ENCODE results near the gene SNRNP40.
"Not testable (repeated sequence)": the region's sequence is repeated elsewhere in the genome, so short reads cannot be mapped to it uniquely, and the experiment has no call there.

SNRNP40 gene

GRCh38 chr1:31273619-31274018 is 23.0 kb downstream of the SNRNP40 start:
- Histone ChIP-seq H3K36me3 (ENCODE audit: control insufficient read depth in 1 of 2, insufficient read depth in 2 of 2, low read length in 2 of 2) (peaks cover 40 to 53% of the 10 kb centered on the region in 2 donors), H3K4me3 (ENCODE audit: low read depth in 1 of 2, low read length in 2 of 2) (no peak overlapping the region), H3K27ac (ENCODE audit: low read length) (no peak overlapping the region), H3K4me1 (ENCODE audit: control insufficient read depth in 1 of 2, insufficient read depth in 2 of 2, low read length in 2 of 2) (peaks cover 0 to 3% of the 10 kb centered on the region in 2 donors), H3K9me3 (ENCODE audit: control insufficient read depth in 1 of 2, low read length in 2 of 2) (no peaks in the 10 kb centered on the region), H3K27me3 (ENCODE audit: low read depth, low read length) (no peaks in the 10 kb centered on the region)

DNA sequence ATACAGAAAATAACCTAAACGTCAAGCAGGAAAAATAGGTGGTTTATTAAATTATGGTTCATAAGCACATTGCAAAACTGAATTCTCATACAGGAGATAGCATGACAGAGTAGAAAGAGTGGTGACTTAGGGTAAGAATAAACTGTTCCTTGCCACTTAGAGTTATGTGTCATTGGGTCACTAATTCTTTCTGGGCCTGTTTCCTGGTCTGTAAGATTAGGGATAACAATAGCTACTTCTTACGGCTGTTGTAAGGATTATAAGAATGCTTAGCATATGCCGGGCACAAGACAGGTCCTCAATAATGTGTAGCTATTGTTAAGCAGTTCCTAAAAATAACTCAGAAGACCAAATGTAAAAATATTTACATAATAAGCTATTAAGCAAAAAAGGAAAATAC is 24.2 kb downstream of the SNRNP40 start:
- H3K36me3 ChIP-seq (ENCODE audit: control insufficient read depth in 1 of 2, insufficient read depth in 2 of 2, low read length in 2 of 2), result peaks cover 32 to 49% of the 10 kb centered on the region in 2 donors
- no peak overlapping the region for H3K27ac ChIP-seq (ENCODE audit: low read length)
- no peaks in the 10 kb centered on the region for H3K27me3 ChIP-seq (ENCODE audit: low read depth, low read length)
- peaks cover 0 to 3% of the 10 kb centered on the region in 2 donors for H3K4me1 ChIP-seq (ENCODE audit: control insufficient read depth in 1 of 2, insufficient read depth in 2 of 2, low read length in 2 of 2)
- no peaks in the 10 kb centered on the region for H3K9me3 ChIP-seq (ENCODE audit: control insufficient read depth in 1 of 2, low read length in 2 of 2)
- no peak overlapping the region for H3K4me3 ChIP-seq (ENCODE audit: low read depth in 1 of 2, low read length in 2 of 2)

GRCh38 chr1:31266547-31266946 is 30.0 kb downstream of the SNRNP40 start:
- Histone ChIP-seq H3K4me1 (ENCODE audit: control insufficient read depth in 1 of 2, insufficient read depth in 2 of 2, low read length in 2 of 2) (no peaks in the 10 kb centered on the region), H3K27ac (ENCODE audit: low read length) (no peak overlapping the region), H3K36me3 (ENCODE audit: control insufficient read depth in 1 of 2, insufficient read depth in 2 of 2, low read length in 2 of 2) (peaks cover 42 to 57% of the 10 kb centered on the region in 2 donors)

GRCh38 chr1:31264790-31265386 is 31.7 kb downstream of the SNRNP40 start:
- Histone ChIP-seq H3K4me3 (ENCODE audit: low read depth in 1 of 2, low read length in 2 of 2) (no peak overlapping the region), H3K9me3 (ENCODE audit: control insufficient read depth in 1 of 2, low read length in 2 of 2) (no peaks in the 10 kb centered on the region), H3K4me1 (ENCODE audit: control insufficient read depth in 1 of 2, insufficient read depth in 2 of 2, low read length in 2 of 2) (no peaks in the 10 kb centered on the region), H3K36me3 (ENCODE audit: control insufficient read depth in 1 of 2, insufficient read depth in 2 of 2, low read length in 2 of 2) (peaks cover 42 to 55% of the 10 kb centered on the region in 2 donors), H3K27ac (ENCODE audit: low read length) (no peak overlapping the region), H3K27me3 (ENCODE audit: low read depth, low read length) (no peaks in the 10 kb centered on the region)

More at GRCh38 chr1:31266547-31266946, 30.0 kb downstream of the SNRNP40 start:
- Histone ChIP-seq H3K27me3 (ENCODE audit: low read depth, low read length) (no peaks in the 10 kb centered on the region), H3K4me3 (ENCODE audit: low read depth in 1 of 2, low read length in 2 of 2) (no peak overlapping the region), H3K9me3 (ENCODE audit: control insufficient read depth in 1 of 2, low read length in 2 of 2) (no peaks in the 10 kb centered on the region)

DNA sequence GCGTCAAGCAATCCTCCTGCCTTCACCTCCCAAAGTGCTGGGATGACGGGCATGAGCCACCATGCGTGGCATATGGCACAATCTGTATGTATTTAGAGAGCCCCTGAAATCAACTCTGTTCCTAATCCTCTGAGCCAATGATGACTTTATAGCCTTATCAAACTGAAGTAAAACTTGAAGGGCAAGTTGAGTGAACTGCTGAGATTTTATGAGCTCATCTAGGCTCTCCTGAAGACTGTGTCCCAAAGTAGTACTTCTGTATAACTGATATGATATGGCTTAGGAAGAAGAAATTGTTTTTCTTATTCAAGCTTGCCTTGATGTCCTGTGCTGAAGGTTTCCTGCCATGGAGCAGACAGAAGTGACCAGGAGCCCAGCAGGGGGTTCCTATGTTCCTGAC is 33.2 kb downstream of the SNRNP40 start:
- no peaks in the 10 kb centered on the region for H3K27me3 ChIP-seq (ENCODE audit: low read depth, low read length)
- peaks cover 46 to 55% of the 10 kb centered on the region in 2 donors for H3K36me3 ChIP-seq (ENCODE audit: control insufficient read depth in 1 of 2, insufficient read depth in 2 of 2, low read length in 2 of 2)
- no peaks in the 10 kb centered on the region for H3K4me1 ChIP-seq (ENCODE audit: control insufficient read depth in 1 of 2, insufficient read depth in 2 of 2, low read length in 2 of 2)
- H3K27ac ChIP-seq (ENCODE audit: low read length), result no peak overlapping the region
- no peak overlapping the region for H3K4me3 ChIP-seq (ENCODE audit: low read depth in 1 of 2, low read length in 2 of 2)
- H3K9me3 ChIP-seq (ENCODE audit: control insufficient read depth in 1 of 2, low read length in 2 of 2), result no peaks in the 10 kb centered on the region

GRCh38 chr1:31262393-31262792 is 34.2 kb downstream of the SNRNP40 start:
- peaks cover 54 to 62% of the 10 kb centered on the region in 2 donors for H3K36me3 ChIP-seq (ENCODE audit: control insufficient read depth in 1 of 2, insufficient read depth in 2 of 2, low read length in 2 of 2)
- not testable (repeated sequence) for H3K27ac ChIP-seq (ENCODE audit: low read length); H3K27me3 ChIP-seq (ENCODE audit: low read depth, low read length); H3K9me3 ChIP-seq (ENCODE audit: control insufficient read depth in 1 of 2, low read length in 2 of 2); H3K4me3 ChIP-seq (ENCODE audit: low read depth in 1 of 2, low read length in 2 of 2); H3K4me1 ChIP-seq (ENCODE audit: control insufficient read depth in 1 of 2, insufficient read depth in 2 of 2, low read length in 2 of 2)

- Histone ChIP-seq H3K27ac (ENCODE audit: low read length) (no peak overlapping the region), H3K4me1 (ENCODE audit: control insufficient read depth in 1 of 2, insufficient read depth in 2 of 2, low read length in 2 of 2) (no peaks in the 10 kb centered on the region), H3K36me3 (ENCODE audit: control insufficient read depth in 1 of 2, insufficient read depth in 2 of 2, low read length in 2 of 2) (peaks cover 54 to 62% of the 10 kb centered on the region in 2 donors)
Measured at GRCh38 chr1:31261916-31262315, 34.7 kb downstream of the SNRNP40 start.

GRCh38 chr1:31259746-31260145 is 36.8 kb downstream of the SNRNP40 start:
- H3K27me3 ChIP-seq (ENCODE audit: low read depth, low read length), result no peaks in the 10 kb centered on the region
- H3K4me1 ChIP-seq (ENCODE audit: control insufficient read depth in 1 of 2, insufficient read depth in 2 of 2, low read length in 2 of 2), result no peaks in the 10 kb centered on the region
- H3K4me3 ChIP-seq (ENCODE audit: low read depth in 1 of 2, low read length in 2 of 2), result no peak overlapping the region
- H3K36me3 ChIP-seq (ENCODE audit: control insufficient read depth in 1 of 2, insufficient read depth in 2 of 2, low read length in 2 of 2), result peaks cover 50 to 51% of the 10 kb centered on the region in 2 donors
- H3K9me3 ChIP-seq (ENCODE audit: control insufficient read depth in 1 of 2, low read length in 2 of 2), result no peaks in the 10 kb centered on the region
- H3K27ac ChIP-seq (ENCODE audit: low read length), result no peak overlapping the region

More at GRCh38 chr1:31261916-31262315, 34.7 kb downstream of the SNRNP40 start:
- H3K27me3 ChIP-seq (ENCODE audit: low read depth, low read length), result no peaks in the 10 kb centered on the region
- no peak overlapping the region for H3K4me3 ChIP-seq (ENCODE audit: low read depth in 1 of 2, low read length in 2 of 2)
- no peaks in the 10 kb centered on the region for H3K9me3 ChIP-seq (ENCODE audit: control insufficient read depth in 1 of 2, low read length in 2 of 2)

DNA sequence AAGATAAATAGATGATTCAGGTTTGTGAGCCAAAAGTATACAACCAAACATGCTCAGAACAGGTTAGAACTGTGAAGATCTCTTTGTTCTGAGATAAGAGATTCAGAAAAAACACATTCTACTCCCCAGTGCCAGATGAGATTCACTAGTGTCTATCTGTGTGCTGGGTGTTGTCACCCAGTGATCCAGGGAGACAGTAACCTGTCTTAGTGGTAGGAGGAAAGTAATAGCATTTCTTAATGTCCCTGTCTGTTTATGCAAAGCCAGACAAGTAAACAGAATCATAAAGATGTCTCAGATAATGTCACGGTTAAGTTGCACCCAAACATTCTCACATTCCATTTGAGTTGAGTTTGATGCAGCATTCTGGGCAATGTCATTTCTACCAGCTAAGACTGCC is 38.0 kb downstream of the SNRNP40 start:
- no peaks in the 10 kb centered on the region for H3K9me3 ChIP-seq (ENCODE audit: control insufficient read depth in 1 of 2, low read length in 2 of 2)
- no peaks in the 10 kb centered on the region for H3K27me3 ChIP-seq (ENCODE audit: low read depth, low read length)
- no peaks in the 10 kb centered on the region for H3K4me1 ChIP-seq (ENCODE audit: control insufficient read depth in 1 of 2, insufficient read depth in 2 of 2, low read length in 2 of 2)
- no peak overlapping the region for H3K4me3 ChIP-seq (ENCODE audit: low read depth in 1 of 2, low read length in 2 of 2)
- H3K36me3 ChIP-seq (ENCODE audit: control insufficient read depth in 1 of 2, insufficient read depth in 2 of 2, low read length in 2 of 2), result peaks cover 40 to 50% of the 10 kb centered on the region in 2 donors
- H3K27ac ChIP-seq (ENCODE audit: low read length), result no peak overlapping the region

DNA sequence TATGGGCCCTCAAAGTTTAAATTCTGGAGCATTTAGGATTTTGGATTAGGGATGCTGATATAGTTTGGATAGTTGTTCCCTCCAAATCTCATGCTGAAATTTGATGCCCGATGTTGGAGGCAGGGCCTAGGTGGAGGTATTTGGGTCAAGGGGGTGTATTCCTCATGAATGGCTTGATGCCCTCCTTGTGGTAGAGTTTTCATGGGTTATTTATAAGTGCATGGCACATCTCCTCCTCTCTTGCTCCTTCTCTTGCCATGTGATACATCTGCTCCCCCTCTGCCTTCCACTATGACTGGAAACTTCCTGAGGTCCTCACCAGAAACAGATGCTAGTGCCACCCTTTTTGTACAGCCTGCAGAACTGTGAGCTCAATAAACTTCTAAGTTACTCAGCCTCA is 39.4 kb downstream of the SNRNP40 start:
- H3K27ac ChIP-seq (ENCODE audit: low read length), result no peak overlapping the region
- H3K4me1 ChIP-seq (ENCODE audit: control insufficient read depth in 1 of 2, insufficient read depth in 2 of 2, low read length in 2 of 2), result no peaks in the 10 kb centered on the region
- no peaks in the 10 kb centered on the region for H3K9me3 ChIP-seq (ENCODE audit: control insufficient read depth in 1 of 2, low read length in 2 of 2)
- no peaks in the 10 kb centered on the region for H3K27me3 ChIP-seq (ENCODE audit: low read depth, low read length)
- peaks cover 40 to 46% of the 10 kb centered on the region in 2 donors for H3K36me3 ChIP-seq (ENCODE audit: control insufficient read depth in 1 of 2, insufficient read depth in 2 of 2, low read length in 2 of 2)
- no peak overlapping the region for H3K4me3 ChIP-seq (ENCODE audit: low read depth in 1 of 2, low read length in 2 of 2)

- no peaks in the 10 kb centered on the region for H3K4me1 ChIP-seq (ENCODE audit: control insufficient read depth in 1 of 2, insufficient read depth in 2 of 2, low read length in 2 of 2)
- H3K9me3 ChIP-seq (ENCODE audit: control insufficient read depth in 1 of 2, low read length in 2 of 2), result no peaks in the 10 kb centered on the region
- H3K4me3 ChIP-seq (ENCODE audit: low read depth in 1 of 2, low read length in 2 of 2), result no peak overlapping the region
- no peak overlapping the region for H3K27ac ChIP-seq (ENCODE audit: low read length)
- no peaks in the 10 kb centered on the region for H3K27me3 ChIP-seq (ENCODE audit: low read depth, low read length)
- H3K36me3 ChIP-seq (ENCODE audit: control insufficient read depth in 1 of 2, insufficient read depth in 2 of 2, low read length in 2 of 2), result no peaks in the 10 kb centered on the region
Measured at GRCh38 chr1:31249854-31250253, 46.7 kb downstream of the SNRNP40 start.

- Histone ChIP-seq H3K4me1 (ENCODE audit: control insufficient read depth in 1 of 2, insufficient read depth in 2 of 2, low read length in 2 of 2) (no peaks in the 10 kb centered on the region), H3K27ac (ENCODE audit: low read length) (no peak overlapping the region), H3K36me3 (ENCODE audit: control insufficient read depth in 1 of 2, insufficient read depth in 2 of 2, low read length in 2 of 2) (no peaks in the 10 kb centered on the region), H3K4me3 (ENCODE audit: low read depth in 1 of 2, low read length in 2 of 2) (no peak overlapping the region), H3K27me3 (ENCODE audit: low read depth, low read length) (no peaks in the 10 kb centered on the region), H3K9me3 (ENCODE audit: control insufficient read depth in 1 of 2, low read length in 2 of 2) (no peaks in the 10 kb centered on the region)
Measured at GRCh38 chr1:31248276-31248675, 48.3 kb downstream of the SNRNP40 start.
